Measurements from ENCODE around the gene CNTD1.

DNA sequence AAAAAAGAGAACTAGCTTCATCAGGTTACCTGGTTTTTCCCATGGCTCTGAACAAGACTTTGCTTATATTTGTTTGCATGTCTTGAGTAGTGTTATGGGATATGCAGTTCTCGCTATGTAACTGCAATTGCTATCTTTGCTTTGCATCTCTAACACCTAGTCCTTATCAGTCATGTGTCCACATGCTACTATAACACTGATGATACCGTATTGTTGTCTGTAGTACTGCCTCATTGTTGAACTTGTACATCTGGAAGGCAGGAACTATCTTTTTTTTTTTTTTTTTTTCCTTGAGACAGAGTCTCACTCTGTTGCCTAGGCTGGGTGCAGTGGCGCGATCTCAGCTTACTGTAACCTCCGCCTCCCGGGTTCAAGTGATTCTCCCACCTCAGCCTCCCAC lies 37.1 kb downstream of the CNTD1 start:
- TF ChIP-seq CTCF (conservative IDR thresholded peaks at IDR 0.05): no peak
- no peak for TF ChIP-seq EZH2 (IDR thresholded peaks at IDR 0.05; ENCODE audit: low read depth)

Data from PC-9 (cell line).